Measurements from ENCODE around the gene ACSS3.

Gene ACSS3

DNA sequence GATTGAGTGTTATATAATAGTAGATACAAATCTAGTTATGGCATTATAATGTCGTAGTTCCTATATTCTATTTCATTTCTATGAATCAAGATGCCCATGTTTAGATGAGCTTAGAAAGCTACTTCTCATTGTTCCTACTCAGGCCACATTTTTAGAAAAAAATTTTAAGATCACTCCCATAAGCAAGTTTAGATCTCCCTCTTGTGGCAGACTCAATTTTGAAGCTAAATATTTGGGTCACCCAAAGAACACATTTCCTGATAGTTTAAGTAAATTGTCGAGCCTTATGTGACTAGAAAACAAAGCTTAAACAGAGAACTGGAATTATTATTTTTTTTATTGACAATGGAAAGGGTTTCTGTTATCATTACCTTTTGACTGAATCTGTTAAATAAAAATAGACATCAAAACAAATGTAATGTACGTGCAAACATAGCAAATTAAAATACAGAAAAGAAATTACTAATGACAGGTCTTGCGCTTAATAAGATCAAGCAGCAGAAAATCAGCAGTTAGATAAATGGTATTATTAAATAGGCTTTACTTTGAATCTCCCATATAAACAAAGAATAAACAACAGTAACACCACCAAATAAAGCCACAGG lies 180.2 kb downstream of the ACSS3 start:
- Histone ChIP-seq H3K4me3 (ENCODE audit: severe bottlenecking) (no peak overlapping the region), H3K4me1 (ENCODE audit: insufficient read depth, poor library complexity, severe bottlenecking) (no peaks in the 10 kb centered on the region), H3K9me3 (ENCODE audit: severe bottlenecking) (no peaks in the 10 kb centered on the region), H3K27me3 (ENCODE audit: insufficient read depth, poor library complexity, severe bottlenecking) (no peaks in the 10 kb centered on the region), H3K36me3 (ENCODE audit: low read depth) (no peaks in the 10 kb centered on the region), H3K27ac (ENCODE audit: poor library complexity, severe bottlenecking) (no peak overlapping the region)
- ATAC-seq (ENCODE audit: low read depth) (no peak), DNase-seq (ENCODE audit: low spot score) (no peak)
- TF ChIP-seq, protein P1, sequence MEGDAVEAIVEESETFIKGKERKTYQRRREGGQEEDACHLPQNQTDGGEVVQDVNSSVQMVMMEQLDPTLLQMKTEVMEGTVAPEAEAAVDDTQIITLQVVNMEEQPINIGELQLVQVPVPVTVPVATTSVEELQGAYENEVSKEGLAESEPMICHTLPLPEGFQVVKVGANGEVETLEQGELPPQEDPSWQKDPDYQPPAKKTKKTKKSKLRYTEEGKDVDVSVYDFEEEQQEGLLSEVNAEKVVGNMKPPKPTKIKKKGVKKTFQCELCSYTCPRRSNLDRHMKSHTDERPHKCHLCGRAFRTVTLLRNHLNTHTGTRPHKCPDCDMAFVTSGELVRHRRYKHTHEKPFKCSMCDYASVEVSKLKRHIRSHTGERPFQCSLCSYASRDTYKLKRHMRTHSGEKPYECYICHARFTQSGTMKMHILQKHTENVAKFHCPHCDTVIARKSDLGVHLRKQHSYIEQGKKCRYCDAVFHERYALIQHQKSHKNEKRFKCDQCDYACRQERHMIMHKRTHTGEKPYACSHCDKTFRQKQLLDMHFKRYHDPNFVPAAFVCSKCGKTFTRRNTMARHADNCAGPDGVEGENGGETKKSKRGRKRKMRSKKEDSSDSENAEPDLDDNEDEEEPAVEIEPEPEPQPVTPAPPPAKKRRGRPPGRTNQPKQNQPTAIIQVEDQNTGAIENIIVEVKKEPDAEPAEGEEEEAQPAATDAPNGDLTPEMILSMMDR (IDR thresholded peaks at IDR 0.05; ENCODE audit: poor library complexity, severe bottlenecking) = peak; percentile 70

DNA sequence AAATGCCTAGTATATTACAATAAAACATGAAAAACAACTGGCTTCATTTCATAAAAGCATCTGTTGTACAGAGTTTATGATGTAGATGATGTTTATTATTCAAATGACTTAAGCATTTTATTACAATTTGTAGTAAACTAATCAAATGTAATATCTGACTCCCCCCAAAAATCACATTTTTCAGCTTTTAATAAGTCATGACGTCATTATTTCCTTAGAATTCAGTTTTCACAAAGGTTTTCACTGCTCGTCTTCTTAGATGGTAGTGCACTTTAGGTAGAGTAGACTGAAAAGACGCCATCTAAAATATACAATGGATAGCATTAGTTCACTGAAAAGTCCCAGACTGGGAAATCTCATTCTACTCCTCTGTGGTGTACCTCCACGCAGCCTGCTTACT lies 181.5 kb downstream of the ACSS3 start:
- Histone ChIP-seq H3K27ac (ENCODE audit: poor library complexity, severe bottlenecking) (no peak overlapping the region), H3K27me3 (ENCODE audit: insufficient read depth, poor library complexity, severe bottlenecking) (no peaks in the 10 kb centered on the region), H3K4me1 (ENCODE audit: insufficient read depth, poor library complexity, severe bottlenecking) (no peaks in the 10 kb centered on the region), H3K4me3 (ENCODE audit: severe bottlenecking) (no peak overlapping the region), H3K36me3 (ENCODE audit: low read depth) (no peaks in the 10 kb centered on the region), H3K9me3 (ENCODE audit: severe bottlenecking) (no peaks in the 10 kb centered on the region)
- TF ChIP-seq, protein P1 (IDR thresholded peaks at IDR 0.05; ENCODE audit: poor library complexity, severe bottlenecking) = no peak
- DNase-seq (ENCODE audit: low spot score) = no peak
- no peak for ATAC-seq (ENCODE audit: low read depth)

DNA sequence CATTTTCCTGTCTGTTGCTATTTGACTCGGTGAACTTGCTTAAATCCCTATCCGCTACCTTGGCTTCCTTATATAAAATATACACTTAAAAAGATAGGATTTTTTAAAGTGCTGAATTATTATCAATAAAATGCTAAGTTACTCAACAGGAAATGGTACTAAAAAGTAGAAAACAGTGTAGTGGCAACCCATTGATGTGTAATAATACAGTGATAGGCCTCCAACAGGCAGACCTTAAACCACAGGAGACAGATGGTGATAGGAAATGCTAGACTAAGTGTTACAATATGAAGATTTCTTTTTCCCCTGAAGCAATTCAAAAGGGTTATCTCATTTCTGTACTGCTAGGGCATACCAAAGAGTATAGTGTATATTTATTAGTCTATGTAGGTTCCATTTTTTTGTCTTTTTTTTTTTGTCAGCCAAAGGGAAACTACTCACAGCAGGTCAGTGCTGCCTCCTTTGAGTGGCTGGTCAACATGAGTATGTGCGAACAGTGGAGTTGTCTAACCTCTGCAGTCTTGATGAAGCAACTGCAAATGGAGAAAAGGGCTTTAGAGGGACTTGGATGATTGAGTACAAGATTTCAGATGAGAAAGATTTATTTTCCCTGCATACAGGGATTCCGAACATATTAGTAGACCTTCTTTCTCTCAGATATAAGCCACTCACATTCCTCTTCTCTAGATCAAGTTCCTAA lies 183.8 kb downstream of the ACSS3 start:
- Histone ChIP-seq H3K27ac (ENCODE audit: poor library complexity, severe bottlenecking) (no peak overlapping the region), H3K27me3 (ENCODE audit: insufficient read depth, poor library complexity, severe bottlenecking) (no peaks in the 10 kb centered on the region), H3K4me3 (ENCODE audit: severe bottlenecking) (no peak overlapping the region), H3K36me3 (ENCODE audit: low read depth) (no peaks in the 10 kb centered on the region), H3K9me3 (ENCODE audit: severe bottlenecking) (no peaks in the 10 kb centered on the region), H3K4me1 (ENCODE audit: insufficient read depth, poor library complexity, severe bottlenecking) (no peaks in the 10 kb centered on the region)
- DNase-seq (ENCODE audit: low spot score) (no peak), ATAC-seq (ENCODE audit: low read depth) (no peak)
- TF ChIP-seq, protein P1 (IDR thresholded peaks at IDR 0.05; ENCODE audit: poor library complexity, severe bottlenecking) = no peak

DNA sequence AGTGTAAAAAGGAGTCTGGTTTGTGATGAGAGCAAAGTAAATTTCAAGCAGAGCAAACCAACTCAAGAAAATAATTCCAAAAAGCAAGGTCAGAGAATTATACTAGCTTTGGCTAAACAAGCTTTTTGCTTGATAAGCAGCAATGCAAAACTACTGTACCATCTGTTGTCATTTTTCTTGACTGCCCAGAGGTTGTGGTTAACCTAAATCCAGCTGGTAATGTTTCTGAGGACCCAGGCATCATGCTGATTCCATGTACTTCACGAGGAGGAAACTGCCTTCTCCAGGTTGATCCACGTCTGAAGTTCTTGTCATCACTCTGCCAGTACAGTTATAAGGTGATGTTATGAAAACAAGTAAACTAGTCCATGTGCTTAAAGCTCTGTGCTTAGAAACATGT lies 185.2 kb downstream of the ACSS3 start:
- H3K27ac ChIP-seq (ENCODE audit: poor library complexity, severe bottlenecking) = no peak overlapping the region
- no peaks in the 10 kb centered on the region for H3K4me1 ChIP-seq (ENCODE audit: insufficient read depth, poor library complexity, severe bottlenecking)
- H3K27me3 ChIP-seq (ENCODE audit: insufficient read depth, poor library complexity, severe bottlenecking) = no peaks in the 10 kb centered on the region
- no peak overlapping the region for H3K4me3 ChIP-seq (ENCODE audit: severe bottlenecking)
- ATAC-seq (ENCODE audit: low read depth) (no peak), DNase-seq (ENCODE audit: low spot score) (no peak)
- TF ChIP-seq, protein P1 (IDR thresholded peaks at IDR 0.05; ENCODE audit: poor library complexity, severe bottlenecking) = no peak
- no peaks in the 10 kb centered on the region for H3K36me3 ChIP-seq (ENCODE audit: low read depth)
- H3K9me3 ChIP-seq (ENCODE audit: severe bottlenecking) = no peaks in the 10 kb centered on the region

DNA sequence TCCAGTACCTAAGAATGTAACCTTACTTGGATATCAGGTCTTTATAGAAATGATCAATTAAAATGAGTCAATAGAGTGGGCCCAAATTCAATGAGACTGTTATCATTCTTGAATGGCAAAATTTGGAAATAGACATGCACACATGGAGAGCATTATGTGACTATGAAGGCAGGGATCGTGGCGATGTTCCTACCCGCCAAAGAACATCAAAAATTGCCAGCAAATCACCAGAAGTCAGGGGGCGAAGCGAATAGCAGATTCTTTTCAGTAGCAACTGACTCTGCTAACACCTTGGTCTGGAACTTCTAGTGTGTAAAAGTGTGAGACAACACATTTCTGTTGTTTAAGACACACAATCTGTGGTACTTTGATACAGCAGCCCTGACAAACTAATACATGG lies 192.5 kb downstream of the ACSS3 start:
- Histone ChIP-seq H3K27me3 (ENCODE audit: insufficient read depth, poor library complexity, severe bottlenecking) (no peaks in the 10 kb centered on the region), H3K27ac (ENCODE audit: poor library complexity, severe bottlenecking) (no peak overlapping the region), H3K36me3 (ENCODE audit: low read depth) (no peaks in the 10 kb centered on the region), H3K9me3 (ENCODE audit: severe bottlenecking) (no peaks in the 10 kb centered on the region), H3K4me1 (ENCODE audit: insufficient read depth, poor library complexity, severe bottlenecking) (no peaks in the 10 kb centered on the region), H3K4me3 (ENCODE audit: severe bottlenecking) (no peak overlapping the region)
- TF ChIP-seq, protein P1 (IDR thresholded peaks at IDR 0.05; ENCODE audit: poor library complexity, severe bottlenecking) = no peak
- ATAC-seq (ENCODE audit: low read depth) = no peak
- DNase-seq (ENCODE audit: low spot score) = no peak

All from RWPE2 (cell line).